GM21526 (cell line): ENCODE data around the gene ARHGEF16.

Experiments
- ATAC-seq: cut with Tn5 transposase; IDR thresholded peaks from one replicate; pipeline ENCODE4 v1.9.1; 2021; ENCODE audit warnings: moderate library complexity; ENCODE audit not compliant: unreplicated experiment, low FRiP score

ARHGEF16 gene

DNA sequence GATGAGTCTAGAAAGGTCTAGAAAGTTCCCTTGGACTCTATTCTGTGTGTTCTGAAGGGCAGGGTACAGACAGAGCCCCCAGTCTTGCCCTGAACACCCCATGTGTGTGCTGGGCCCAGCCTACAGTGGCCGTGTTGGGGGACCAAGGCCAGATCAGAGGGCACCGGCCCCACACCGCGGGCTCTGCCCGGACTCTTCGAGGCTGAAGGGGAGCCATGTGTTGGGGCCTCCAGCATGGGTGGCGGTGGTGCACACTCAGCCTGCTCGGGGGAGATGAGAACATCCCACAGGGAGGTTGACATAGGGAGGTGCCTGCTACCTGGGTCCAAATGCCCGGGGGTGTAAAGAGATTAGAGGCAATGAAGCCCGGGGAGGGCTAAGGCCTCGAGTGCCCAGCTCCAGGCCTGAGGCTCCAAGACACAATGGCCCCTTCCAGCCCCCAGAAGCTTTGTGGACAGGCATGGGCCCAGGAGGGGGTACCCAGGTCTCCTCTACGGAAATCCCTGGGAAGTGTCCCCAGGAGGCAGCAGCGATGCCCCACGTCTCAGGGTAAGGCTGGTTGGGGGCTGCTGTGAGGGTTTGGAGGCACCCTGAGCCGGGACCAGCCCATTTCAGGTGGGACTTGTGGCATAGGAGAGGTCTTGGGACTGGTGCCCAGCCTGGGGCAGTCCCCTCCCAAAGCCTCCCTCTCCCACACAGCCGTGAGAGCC lies 12.1 kb downstream of the ARHGEF16 start:
- ATAC-seq = no peak

DNA sequence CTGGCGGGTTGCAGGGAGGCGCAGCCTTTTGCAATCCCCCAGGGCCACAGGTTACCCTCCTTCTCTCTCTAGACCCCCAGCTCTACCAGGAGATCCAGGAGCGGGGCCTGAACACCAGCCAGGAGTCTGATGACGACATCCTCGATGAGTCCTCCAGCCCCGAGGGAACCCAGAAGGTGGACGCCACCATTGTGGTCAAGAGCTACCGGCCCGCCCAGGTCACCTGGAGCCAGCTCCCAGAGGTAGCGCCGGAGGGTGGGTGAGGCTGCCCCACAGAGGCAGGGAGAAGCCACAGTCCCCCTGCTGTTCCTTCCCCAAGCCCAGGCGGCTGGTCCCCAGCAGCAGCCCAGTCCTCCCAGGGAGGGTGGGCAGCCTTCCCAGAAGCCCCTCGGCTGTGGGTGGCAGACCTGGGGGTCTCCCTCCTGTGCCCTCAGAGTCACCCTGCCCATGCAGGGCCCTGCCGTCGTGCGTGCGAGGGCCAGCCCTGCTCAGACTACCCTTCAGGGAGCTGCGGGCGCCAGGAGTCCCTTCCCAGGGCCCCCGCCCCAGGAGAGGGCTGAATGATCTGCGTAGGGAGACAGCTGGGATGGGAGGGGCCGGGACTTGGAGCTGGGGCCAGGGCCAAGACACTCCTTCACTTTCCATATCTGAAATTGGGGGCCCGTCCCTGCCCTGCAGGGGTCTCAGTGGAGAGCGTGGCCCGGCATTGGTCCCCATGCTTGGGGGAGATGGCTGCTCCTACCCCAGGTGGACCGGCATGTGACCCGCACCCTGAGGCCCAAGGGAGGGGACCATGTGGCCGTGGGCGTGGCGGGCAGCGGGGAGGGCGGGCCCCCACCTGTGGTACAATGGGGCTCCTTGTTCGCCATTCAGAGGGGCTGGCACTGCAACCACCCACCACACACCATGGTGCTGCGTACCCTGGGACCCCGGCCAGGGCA lies 12.9 kb downstream of the ARHGEF16 start:
- ATAC-seq = no peak

DNA sequence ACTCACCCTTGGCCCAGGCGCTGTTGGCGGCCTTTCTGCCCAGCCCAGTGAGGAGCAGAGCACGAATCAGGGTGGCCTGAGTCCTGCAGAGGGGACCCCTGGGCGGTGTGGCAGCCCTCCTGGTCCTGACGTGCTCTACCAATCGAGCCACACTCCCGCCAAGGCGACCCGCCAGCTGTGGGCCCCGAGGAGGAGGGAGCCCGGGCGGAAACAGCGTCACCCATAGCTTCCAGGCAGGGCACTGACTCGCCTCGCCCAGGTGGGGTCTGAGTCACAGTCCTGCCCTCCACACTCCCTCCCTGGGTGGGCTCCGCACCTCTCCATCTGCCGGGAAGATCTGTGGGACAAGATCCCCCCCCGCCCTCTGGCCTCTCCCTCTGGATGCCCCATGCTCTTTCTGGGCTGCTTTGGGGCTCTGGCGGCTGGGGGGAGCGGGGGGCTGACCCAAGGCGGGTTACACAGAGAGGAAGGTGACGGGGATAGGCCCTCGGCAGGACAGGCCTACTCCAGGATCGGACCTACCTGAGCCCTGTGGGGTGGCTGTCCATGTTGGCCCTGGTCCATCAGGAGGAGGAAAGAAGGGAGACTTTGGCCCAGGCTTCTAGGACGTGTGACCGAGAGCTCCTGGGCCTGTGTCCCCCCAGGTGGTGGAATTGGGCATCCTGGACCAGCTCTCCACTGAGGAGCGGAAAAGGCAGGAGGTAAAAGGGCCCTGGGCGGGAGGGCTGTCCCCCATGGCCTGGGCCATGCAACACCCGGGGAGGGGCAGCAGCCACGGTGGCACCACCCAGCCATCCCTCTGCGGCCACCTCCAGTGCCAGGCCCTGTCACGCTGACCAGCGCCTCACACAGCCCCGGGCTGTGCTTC lies 14.0 kb downstream of the ARHGEF16 start:
- ATAC-seq = no peak

DNA sequence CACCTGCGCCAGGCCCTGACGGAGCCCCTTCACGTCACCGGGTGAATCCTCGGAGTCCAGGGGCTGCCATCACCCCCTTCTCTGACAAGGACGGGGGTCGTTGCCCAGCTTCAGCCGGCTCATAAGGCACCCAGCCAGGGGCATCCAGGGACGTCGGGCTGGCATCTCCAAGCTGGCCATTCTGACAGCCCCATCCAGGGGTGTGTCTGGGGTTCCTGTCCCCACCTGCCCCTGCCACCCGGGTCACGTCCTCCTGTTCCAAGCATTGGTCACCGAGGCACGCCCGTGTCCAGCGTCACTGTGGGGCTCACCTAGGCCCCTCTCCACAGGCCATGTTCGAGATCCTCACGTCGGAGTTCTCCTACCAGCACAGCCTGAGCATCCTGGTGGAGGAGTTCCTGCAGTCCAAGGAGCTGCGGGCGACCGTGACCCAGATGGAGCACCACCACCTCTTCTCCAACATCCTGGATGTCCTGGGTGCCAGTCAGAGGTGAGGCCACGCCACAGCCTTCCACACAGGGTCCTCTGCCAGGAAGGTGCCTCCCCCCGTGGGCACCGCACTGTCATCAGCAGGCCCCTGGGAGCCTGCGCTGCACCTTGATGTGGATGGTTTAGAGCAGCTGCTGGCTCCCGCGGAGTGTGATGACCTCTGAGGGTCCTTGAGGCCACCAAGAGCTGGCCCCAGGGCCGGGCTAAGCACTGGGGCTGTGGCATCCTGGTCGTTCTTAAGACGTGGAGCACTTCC lies 14.8 kb downstream of the ARHGEF16 start:
- ATAC-seq = no peak

DNA sequence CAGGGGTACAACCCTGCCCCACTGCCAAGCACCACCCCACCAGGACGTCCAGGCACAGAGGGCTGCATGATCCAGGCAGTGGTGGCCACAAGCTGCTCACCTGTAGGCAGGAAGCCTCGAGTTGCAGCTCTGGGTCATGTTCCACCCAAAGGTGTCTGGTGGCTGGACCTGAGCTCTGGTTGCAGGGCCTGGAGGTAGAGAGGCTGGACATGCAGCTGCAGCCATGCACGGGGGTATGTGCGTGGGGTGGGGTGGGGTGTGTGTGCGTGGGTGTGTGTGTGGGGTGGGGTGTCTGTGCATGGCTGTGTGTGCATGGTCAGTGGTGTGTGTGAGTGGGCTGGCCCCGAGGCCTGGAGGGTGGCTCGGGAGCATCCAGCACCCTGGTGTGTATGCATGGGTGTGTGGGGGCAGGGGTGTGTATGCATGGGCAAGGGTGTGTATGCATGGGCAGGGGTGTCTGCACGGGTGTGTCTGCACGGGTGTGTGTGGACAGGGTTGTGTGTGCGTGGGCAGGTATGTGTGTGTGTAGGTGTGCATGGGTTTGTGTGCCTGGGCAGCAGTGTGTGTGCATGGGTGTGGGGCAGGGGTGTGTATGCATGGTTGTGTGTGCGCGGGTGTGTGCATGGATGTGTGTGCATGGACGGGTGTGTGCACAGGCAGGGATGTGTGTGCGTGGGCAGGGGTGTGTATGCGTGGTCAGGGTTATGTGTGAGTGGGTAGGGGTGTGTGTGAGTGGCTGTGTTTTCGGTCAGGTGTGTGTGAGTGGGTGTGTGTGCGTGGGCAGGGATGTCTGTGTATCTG lies 15.6 kb downstream of the ARHGEF16 start:
- ATAC-seq = no peak

DNA sequence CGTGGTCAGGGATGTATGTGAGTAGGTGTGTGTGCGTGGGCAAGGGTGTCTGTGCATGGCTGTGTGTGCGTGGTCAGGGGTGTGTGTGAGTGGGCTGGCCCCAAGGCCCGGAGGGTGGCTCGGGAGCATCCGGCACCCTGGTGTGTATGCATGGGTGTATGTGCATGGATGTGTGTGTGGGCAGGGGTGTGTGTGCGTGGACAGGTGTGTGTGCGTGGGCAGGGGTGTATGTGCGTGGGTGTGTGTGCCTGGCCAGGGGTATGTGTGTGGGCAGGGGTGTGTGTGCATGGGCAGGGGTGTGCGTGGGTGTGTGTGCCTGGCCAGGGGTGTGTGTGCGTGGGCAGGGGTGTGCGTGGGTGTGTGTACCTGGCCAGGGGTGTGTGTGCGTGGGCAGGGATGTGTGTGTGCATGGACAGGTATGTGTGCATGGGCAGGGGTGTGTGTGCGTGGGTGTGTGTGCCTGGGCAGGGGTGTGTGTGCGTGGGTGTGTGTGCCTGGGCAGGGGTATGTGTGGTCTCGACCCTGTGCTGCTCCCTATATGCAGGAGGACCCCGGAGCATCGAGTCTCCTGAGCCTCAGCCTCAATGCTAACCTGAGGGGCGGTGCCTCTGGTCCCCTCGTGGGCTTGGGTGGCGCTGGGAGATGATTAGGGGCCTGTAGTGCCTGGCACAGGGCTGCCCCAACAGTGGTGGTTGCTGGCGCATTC lies 16.3 kb downstream of the ARHGEF16 start:
- ATAC-seq = no peak

GRCh38 chr1:3471356-3472087 lies 17.1 kb downstream of the ARHGEF16 start:
- ATAC-seq = no peak

DNA sequence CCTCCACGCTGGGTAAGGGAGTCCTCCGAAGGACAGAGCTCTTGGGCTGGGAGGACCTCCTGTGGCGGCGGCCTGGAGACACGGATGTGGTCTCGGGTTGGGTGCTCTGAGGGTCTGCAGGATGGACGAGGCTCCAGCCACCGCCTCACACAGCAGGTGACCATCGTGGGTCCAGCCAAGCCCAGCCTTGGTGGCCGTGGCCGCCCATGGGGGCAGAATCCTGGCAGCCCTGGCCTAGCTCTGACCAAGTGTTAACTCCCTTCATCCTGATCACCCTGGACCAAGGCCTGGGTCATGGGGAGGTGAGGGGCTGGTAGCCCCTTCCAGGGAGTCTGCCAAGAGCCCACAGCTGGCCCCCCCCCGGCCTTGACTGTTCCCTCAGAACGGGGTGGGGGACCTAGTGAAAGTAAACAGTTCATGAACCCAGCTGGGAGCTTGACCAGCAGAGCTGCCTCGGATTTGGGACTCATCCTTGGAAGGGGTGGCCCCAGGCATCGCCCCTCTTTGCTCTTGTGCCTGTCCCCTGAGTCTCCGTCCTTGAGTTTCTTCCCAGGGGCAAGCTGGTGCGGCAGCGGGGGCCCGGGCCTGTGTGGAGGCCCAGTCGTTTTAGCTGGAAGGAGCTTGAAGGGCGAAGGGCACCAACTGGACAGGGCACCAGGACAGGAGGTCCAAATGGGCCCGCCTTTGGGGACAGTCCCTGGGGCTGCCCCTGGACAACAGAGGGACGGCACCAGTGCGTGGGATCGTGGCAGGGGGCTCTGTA lies 17.8 kb downstream of the ARHGEF16 start:
- no peak for ATAC-seq

DNA sequence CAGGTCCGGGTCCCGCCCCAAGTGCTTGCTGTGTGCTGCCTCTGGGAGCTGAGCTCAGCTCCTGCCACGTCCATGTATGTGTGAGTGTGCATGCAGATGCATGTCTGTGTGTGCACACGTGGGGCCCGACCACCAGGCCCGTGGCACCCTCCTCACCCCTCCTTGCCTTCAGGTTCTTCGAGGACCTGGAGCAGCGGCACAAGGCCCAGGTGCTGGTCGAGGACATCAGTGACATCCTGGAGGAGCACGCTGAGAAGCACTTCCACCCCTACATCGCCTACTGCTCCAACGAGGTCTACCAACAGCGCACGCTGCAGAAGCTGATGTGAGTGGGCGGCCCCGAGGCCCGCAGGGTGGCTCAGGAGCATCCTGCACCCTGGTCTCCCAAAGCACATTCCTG lies 18.4 kb downstream of the ARHGEF16 start:
- ATAC-seq = no peak

DNA sequence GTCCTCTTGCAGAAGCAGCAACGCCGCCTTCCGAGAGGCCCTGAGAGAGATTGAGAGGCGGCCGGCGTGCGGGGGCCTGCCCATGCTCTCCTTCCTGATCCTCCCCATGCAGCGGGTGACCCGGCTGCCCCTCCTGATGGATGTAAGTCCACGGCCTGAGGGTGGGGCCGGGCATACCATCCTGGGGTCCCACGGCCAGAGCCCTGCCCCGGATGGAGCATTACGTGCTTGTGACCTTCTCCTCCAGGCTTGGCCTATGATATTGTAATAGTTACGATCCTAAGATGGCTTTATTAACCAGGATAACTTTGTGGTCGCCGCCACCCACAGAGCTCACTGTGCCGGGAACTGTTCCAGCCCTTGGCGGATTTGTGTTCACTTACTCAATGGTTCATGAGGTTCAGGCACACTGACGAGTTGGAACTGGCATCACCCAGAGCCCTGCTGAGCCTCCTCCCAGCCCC lies 18.9 kb downstream of the ARHGEF16 start:
- no peak for ATAC-seq

DNA sequence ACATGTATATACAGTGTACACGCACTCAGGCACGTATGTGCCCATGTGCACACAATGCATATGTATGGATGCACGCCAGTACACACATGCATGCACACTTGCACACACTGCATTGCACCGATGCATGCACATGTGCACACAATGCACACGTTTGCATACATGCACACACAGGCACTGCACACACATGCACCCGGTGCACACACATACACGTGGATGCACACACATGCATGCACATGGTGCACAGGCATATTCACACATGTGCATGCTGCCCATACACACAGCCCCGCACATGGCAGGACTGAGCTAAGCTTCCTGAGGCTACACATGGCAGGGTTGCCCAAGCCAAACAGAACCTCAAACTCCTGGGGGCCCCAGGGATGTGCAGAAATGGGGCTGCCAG lies 19.6 kb downstream of the ARHGEF16 start:
- no peak for ATAC-seq

DNA sequence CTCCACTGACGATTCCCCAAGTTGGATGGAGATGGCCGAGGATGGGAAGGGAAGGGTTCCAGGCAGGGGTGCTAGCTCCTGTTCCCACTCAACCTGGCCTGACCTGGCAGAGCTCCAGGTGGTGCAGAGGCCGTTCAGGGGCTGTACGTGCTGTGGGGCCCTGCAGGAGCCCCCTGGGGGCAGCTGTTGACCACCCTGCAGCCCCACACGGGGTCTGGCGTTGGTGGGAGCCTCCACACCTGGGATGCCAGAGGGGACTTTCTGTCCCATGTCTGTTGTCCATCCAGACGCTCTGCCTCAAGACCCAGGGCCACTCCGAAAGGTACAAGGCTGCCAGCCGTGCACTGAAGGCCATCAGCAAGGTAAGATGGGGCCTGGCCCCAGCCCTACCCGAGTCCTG lies 20.0 kb downstream of the ARHGEF16 start:
- ATAC-seq = no peak

- ATAC-seq = no peak
Measured at GRCh38 chr1:3475839-3476573, 21.5 kb downstream of the ARHGEF16 start.

- ATAC-seq = no peak
Measured at GRCh38 chr1:3476666-3477065, 22.2 kb downstream of the ARHGEF16 start.

DNA sequence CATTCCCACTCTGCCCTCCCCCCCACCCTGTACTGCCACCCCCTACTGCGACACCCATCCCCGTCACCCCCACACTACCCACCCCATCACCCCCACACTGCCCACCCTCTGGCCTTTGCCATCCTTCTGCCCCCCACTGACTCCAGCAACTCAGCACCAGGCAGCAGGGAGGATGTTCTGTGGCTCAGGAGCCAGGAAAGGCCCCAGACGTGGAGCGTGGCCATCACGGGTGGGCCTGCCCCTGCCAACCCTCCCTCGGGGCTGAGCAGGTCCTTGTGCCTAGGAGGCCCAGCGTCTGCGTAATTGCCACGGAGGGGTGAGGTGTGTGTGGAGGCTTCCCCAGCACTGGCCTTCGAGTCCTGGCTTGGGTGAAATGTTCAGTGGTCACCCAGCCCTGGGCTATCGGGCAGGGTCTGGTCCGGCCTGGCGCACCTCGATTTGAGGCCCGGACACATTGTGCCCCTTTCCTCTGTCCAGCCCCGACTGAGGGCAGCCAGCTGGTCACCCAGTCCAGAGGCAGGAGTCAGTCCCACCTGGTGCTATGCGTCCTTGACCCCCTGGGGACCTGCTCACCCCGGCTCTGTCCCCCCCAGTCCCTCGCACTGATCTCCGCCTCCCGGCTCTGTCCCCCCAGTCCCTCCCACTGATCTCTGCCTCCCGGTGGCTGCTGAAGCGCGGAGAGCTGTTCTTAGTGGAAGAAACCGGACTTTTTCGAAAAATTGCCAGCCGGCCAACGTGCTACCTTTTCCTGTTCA lies 23.0 kb downstream of the ARHGEF16 start:
- no peak for ATAC-seq

DNA sequence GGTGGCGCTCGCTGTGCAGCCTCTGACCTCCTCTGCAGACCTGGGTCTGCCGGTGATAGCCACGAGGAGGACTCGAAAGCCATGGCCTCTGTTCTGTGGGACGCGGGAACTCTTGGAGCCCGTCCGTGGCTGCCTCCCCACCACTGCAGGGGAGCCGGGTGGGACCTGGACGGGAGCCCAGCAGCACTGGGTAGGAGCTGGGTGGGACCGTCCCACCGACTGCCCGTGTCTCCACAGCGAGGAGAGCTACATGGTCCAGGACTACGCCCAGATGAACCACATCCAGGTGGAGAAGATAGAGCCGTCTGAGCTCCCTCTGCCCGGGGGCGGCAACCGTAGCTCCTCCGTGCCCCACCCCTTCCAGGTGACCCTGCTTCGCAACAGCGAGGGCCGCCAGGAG lies 23.7 kb downstream of the ARHGEF16 start:
- no peak for ATAC-seq
